D341Med (cell line): ENCODE measurements around the gene SS18L1.

ENCODE experiments used
- DNase-seq: peaks from one replicate; pipeline ENCODE4 v3.0.0; 2012; ENCODE audit warnings: low spot score

Gene SS18L1

DNA sequence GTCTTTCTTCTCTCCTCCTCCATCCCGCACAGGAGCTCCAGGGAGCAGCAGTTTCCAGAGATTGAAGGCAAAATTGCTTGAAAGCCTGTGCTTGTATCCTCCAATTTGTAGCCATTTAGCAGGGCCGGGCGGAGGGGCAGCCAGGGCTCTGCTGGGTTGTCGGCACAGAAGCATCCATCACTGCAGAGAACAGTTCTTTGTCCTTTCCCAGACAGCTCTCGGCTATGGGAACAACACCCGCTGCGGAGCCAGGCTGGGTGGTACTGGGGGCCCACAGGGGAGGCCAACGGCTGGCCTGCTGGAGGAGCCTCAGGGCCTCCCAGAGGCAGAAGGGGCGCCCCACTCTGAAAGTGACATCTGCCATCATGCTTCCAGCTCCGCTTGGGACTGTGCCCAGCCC lies 68.7 kb downstream of the SS18L1 start:
- DNase-seq, result no peak

DNA sequence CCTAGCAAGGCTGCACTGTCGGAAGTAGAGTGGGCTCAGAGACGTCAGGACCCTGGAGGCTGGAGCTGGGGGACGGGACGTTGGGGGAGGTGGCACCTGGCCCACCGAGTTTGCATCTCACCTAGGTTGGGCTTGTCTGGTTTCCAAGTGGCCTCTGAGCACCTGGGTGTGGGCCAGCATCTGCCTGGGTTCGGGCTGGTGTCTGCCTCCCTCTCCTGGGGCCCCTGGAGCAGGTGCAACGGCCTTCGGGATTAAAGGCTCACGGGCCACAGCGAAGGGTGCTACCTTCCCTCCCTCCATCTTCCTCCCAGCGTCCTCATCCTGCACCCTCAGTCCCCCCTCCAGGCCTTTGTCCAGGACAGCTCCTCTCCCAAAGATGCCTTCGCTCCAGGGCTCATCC lies 70.5 kb downstream of the SS18L1 start:
- DNase-seq, result no peak

DNA sequence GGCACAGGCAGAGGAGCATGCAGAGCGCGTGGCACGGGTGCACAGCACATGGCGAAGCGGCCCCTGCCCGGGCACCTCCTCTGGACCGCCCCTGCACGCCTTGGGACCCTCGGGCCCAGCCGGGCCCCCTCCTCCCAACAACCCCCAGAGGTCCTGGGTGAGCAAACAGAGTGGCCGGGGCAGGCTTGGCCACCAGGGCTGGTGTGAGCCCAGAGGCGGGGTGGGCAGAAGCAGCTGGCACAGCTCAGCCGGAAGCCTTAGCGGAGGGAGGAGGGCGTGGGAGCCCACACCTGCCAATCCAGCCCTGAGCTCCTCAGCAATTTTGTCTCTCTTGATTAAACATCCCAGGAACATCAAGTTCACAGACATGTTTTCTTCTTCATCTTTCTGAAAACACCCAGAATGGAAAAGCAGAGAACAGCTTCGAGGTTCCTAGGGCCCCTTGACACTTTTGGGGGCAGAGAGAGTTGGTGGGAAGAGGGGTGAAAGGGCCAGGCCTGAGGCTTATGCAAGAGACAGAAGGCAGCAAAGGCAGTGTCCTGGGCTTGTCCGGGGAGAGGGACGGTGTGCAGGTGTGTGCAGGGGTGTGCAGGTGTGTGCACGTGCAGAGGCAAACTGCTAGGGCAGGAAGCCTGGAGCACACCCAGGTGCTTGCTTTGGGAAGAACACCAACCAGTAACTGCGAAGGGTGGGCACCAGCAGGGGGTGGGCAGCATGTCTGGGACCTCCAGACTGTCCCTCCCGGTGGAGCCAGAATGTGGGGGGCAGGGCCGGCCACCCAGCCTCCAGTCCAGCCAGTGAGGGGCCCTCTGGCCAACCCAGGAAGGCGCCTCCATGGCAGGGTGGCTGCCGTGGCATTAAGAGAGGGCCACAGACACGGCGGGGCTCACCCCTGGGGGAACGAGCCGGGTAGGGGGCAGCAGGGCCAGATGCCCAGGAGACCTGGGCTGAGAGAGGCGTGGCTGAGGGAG lies 71.7 kb downstream of the SS18L1 start:
- DNase-seq, result no peak

DNA sequence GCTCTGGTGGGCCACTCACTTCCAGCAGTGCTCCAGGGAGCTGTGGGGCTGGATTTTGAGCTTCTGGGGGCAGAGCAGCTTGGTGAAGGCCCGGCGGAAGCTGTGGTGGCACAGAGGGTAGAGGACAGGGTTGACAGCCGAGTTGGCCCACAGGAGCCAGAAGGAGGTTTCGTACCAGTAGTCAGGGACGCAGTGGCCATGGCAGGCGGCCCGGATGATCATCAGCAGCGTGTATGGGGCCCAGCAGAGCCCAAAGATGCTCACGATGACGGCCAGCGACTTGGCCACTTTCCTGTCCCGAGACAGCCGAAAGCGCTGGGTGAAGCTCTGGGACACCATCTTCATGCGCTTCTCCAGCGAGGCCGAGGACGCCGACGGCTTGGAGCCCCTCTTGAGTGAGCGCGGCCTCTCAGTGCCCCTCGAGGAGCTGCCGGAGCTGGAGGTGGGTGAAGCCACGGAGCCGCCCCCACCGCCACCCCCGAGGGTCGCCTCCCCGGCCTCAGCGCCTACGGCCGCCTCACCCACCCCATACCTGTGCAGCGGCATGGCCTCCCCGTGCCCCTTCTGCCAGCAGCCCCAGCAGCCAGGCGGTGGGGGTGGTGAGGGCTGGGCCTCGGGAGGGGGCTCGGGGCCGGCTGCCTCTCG lies 72.5 kb downstream of the SS18L1 start:
- DNase-seq, result no peak

DNA sequence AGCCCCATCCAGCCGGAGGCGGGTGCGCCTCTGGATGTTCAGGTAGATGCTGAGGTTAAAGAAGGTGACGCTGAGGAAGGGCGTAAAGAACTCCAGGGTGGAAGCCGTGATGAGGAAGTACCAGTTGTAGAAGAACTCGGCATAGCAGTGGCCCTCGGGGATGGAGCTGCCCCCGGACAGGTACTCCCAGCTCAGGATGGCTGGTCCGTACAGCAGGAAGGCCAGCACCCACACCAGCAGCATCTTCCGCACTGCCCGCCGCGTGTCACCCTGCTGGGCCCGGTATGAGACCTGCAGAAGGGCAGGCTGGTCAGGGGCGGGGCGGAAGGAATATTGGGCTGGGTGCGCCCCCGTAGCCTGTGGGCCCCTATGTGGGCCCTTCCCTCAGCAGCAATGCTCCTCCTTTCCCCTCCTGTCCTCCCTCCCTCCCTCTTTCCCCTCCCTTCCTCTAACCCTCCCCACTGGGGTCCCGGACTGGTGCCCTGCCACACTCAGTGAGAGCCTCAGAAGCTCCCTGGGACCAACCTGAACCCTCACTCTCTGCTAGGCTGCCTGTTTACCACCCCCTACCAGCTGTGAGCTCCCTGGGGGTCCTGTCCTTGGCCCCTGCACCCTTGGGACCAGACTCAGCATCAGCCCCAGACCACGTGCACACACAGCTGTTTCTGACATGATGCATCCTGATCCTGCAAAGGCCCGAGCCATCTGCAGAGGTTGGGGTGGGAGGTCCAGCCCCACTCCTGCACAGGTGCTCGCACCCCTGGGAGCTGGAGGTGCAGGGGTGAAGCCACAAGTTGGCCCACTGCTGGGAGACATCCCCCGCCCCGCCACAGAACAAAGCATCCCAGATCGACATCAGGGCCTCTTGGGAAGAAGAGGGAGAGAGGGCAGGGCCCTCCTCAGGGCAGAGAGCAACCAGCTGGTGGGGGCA lies 73.3 kb downstream of the SS18L1 start:
- DNase-seq, result no peak

DNA sequence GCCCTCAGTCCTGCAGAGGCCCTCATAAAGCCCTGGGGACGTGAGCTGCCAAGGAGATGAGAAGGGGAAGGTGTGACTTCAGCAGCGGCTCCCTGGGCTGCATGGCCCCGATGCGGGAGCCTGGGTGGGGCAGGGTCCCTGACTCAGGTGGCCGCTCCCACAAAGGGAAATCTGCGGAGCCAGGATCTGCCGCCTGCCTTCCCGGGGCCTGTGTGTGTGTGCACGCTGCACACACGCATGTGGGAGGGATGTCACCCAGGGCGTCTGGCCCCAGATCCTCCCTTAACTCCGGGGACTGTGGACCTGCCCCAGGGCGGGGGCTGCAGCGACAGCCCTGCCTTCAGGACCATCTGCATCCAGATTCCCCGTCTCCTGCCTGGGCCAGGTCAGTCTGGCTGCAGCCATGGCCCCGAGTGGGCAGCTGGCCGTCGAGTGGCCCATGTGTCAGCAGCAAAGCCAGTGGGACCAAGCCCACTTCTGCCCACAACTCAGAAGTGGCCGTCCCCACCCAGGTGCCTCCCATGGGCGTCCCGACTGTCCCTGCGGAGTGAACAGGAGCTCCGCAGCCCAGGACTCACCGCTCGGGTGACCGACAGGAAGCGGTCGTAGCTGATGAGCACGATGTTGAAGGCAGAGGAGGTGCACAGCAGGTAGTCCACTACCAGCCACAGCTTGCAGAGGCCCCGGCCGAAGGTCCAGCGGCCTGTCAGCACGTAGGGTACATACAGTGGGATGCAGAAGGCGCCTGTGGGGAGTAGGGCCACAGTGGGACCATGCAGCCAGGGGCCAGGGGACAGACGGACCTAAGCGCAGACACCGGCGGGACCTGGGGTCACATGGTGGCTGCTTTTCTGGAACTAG lies 74.6 kb downstream of the SS18L1 start:
- DNase-seq, result no peak

DNA sequence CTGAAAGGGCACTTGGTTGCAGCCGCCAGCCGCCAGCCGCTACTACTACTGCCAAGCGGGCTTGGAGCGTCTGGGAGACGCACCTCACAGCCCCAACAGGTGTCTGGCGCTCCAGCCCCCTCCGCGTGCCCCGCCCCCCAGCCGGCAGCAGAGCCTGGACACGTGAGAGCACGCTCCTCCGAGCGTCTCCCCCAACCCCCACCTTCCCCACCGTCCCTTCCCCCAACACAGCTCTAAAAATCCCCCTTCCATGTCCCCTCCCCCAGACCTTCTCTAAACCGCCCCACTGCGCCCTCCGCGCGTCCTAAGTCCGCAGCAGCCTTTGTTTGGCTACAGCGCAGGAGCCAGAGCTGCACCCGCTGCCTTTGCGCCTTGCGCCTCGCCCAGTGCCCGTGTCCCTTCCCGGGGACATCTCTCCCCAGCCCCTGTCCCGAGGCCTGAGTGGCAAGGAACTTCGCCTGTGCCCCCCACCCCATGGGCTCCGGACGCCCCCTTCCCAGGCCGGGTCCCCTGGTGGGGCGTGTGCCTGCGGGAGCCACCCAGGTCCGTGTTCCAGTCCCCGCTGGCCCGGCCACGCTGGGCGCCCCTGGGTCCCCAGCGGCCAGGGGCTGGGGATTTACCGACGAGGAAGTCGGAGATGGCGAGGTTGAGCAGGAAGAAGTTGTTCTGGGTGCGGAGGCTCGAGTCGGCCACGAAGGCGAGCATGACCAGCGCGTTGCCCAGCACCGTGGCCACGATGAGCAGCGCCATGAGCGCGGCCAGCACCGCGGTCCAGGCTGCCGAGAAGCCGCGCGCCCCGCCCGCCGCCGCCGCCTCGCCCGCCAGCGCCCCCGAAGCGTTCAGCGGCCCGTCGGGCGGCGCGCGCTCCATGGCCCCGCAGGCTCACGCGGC lies 75.8 kb downstream of the SS18L1 start:
- DNase-seq, result peak; percentile 67

DNA sequence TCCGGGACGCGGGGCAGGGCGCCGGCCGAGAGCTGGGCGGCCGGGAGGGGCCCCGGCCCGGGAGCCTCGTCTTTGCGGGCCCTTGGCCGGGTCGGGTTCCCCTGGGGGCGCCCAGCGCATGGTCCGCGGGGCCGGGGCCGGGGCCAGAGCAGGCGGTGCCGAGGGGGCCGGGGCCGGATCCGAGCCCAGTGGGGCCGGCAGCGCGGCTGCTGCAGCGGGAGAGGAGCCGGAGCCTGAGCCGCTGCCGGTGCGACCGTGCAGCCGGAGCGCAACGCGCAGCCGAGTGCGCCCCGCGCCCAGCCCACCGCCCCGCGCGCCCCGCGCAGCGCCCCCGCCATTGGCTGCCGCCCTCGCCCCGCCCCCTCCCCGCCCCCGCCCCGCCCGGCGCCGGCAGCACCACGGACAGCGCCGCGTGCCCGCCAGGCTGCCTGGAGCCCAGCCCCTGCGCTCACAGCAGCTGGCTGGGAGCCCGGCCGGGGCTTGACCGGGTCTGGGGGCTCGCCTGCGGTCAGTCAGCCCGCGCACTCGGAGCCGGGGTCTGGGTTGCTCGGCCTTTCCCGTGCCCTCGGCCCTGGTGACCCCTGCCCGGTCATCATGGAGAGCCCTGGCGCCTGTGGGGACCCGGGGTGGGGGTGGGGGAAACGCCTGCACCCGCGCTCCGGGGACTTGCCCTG lies 76.6 kb downstream of the SS18L1 start, which contains the start of gene HRH3:
Gene HRH3, minus strand, starts transcription at position 287 of the 674 bp plus-strand sequence. CDS start 308 bp downstream, outside the sequence.
- DNase-seq, result peak; percentile 97

DNA sequence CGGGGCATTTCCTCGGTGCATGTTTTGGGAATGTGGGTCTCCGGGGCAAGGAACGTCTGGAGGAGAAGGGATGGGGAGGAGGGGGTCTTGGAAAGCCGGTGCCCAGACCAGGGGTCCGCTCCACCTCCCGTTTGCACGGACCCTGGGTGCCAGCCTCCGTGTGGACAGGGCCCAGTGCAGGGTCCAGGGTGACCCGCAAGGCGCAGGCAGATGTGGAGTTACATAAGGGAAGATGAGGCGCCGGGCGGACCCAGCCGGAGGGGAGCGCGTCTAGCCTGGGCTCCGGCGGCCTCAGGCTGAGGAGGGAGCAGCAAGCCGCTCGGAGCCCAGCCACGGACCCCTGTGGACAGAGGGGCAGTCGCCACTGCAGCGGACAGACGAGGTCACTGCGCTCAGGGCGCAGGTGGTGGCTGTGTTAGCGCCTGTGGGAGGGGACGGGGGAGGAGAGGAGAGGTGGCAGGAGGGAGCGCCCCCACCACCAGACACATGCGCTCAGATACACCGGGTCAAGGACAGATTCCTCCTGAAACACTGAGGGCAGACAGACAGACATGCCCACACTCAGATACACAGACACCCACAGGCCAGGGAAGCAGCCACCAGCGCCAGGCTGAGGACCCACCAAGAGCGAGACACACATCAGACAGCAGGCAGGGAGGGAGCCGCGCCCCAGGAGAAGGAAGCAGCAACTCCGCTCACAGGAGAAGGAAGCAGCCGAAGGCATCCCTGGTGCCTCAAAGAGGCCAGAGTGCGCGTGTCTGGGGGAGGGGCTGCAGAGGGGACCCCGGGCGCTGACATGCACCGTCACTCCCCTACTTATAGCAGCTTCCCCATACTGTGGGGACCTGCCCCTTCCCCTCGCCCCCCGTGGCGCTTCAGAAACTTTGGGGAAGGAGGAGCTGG lies 77.3 kb downstream of the SS18L1 start:
- DNase-seq, result no peak

DNA sequence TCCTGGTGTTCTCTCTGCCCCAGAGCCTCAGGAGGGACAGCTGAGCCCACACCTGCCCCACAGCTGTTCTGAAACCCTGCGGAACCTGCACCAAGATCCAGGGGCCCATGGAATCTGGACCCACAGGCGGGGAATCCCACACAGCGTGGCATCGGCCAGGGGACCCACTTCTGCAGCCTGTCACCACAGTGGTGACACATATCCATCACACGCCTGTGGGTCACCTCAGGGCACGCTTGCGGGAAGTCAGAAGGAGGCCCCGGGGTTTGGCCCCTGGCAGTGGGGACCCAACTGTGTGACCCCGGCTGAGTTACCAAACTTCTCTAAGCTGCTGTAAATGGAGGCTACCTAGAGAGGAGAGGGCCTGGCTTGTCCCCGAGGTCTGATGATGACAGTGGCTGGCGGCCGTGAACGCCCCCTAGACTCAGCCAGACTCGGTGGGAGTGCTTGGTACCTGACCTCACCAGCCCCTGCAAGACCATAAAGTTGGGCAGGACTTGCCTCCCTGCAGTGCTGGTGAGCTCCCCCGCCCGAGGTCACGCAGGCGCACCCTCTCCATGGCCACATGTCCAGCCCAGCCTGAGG lies 78.8 kb downstream of the SS18L1 start:
- no peak for DNase-seq

DNA sequence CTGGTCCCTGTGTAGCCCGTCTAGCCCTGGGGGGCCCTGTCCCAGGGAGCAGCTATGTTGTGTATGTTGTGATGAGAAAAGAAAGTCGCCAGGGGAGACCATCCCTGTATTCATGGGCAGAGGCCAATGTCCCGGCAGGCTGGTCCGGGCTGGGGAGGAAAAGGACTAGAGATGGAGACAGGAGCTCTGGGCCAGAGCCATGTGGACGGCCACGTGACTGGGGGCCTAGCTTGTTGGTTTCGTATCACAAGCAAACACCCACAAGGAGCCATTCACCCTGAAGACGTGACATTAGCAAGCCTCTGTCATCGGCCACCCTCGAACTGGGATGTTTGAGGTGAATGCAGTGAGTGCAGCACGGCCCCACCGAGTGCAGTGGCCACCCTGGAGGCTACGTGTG lies 79.4 kb downstream of the SS18L1 start:
- DNase-seq, result no peak

DNA sequence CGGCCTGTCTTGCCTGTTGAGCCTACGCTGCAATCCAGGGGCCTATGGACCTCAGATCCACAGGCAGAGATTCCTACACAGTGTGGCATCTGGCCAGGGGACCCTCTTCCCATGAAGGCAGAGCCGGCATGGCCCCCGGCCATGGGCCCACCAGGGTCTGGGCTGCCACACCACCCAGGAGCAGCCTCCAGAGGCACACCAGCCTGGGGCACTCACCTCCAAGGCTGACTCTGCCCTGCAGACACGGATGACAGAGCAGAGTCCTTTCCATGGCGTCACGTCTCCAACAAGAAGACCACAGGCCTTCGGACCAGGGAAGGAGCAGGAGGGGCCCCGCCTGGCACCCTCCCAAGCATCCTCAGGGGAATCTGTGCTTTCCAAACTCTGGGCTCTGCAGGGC lies 80.0 kb downstream of the SS18L1 start:
- no peak for DNase-seq

DNA sequence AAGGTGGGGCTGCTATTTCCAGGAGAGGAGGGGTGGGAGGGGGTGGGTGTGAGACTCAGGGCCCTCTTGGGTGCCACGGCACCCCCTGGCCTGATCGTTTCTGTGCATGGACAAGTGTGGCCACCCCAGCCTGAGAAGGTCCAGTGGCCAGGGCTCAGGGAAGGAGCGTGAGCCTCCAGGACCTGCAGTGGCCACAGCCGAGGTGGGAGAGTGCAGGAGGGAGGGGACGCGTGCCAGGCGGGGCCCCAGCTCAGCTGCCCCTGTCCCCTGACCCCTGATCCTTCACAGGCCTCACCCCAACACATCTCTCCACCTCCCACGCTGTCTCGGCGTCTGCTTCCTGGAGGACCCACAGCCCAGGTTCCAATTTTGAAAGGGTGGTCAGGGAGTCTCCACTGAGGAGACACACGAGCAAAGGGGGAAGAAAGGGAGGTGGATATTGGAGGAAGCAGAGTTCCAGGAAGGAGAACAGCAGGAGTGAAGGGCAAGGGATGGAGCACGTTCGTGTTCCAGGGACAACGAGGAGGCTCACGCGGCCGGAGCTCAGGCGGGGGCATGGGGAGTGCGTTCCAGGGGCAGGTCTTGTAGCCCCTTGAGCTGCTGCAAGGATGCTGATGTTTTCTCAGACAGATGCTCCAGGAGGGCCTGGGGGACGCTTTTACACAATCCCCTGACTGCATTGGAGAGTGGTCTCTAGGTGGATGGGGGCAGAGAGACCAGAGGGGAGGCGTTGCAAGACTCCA lies 80.7 kb downstream of the SS18L1 start:
- DNase-seq, result no peak

DNA sequence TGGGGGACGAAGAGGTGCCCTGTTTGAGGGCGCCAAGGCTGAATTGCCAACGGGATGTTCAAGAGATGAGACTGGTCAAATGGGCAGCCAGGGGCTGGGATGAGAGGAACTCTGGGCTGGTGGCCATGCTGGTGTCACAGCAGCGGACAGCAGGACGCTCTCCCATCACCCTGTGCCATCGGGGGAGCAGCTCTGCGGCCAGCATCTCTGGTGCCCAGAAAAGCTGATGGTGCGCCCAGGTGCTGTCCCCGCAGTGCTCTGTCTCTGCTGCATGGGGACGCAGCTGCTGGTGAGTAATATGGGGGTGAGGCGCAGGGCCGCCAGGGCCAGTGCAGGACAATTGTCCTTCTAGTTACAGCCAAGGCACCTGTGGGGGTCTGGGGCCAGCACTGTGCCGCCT lies 81.5 kb downstream of the SS18L1 start:
- no peak for DNase-seq

DNA sequence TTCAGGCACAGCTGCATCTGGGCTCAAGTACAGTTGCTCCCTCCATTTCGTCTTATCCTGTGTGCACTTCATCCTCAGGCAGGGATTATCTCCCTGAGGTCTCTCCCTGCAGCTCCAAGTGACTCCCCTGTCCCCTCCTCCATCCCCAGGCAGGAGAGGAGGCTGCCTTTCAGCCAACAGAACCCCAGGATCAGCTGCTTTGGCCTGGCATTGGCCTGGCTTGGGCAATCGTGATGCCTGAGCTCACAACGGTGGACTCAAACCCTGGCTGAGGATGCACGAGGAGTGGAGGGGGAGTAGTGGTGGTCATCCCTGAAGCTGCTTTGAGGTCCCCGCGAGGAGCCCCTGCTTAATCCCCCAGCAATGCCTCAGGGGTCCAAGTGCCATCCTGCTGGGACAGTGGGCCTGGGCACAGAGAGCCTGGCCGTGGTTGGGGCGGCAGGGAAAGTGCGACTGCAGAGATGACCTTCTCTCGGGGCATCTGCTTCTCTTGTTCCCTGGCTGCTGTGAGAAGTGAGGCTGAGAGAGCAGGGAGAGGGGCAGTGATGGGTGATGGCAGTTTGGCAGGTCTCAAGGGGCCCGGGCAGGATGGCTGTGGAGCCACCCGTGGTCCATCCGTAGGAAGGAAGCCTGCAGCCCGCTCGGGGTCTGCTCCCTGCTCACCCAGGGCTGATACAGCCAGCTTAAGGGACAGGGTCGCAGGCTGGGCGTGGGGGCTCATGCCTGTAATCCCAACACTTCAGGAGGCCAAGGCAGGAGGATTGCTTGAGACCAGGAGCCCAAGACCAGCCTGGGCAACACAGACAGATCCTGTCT lies 82.5 kb downstream of the SS18L1 start:
- no peak for DNase-seq
